Activated naive CD4-positive, alpha-beta T cell treated with anti-CD3 and anti-CD28 coated beads for 36 hours (primary cell): Measurements from ENCODE around the gene NCKAP5. TPM values are rescaled to one million over a fixed set of nuclear protein-coding genes. Genes with fewer than 3 reads are reported as not detected.

Experiments
- CTCF ChIA-PET: fragments of 350-600 bp; sonication (Branson Sonifier 250); formaldehyde crosslinking; loops from one replicate; lab custom pipeline; 2021; ENCODE audit warnings: antibody characterized with exemption; lab: Charles Lee
- DNase-seq: peaks from one replicate; pipeline ENCODE4 v3.0.0-alpha.2; 2020
- H3K27ac Mint-ChIP-seq: one replicate; pipeline ENCODE4 v1.8.0; 2021; ENCODE audit warnings: mild to moderate bottlenecking, mixed read lengths
- H3K27me3 Mint-ChIP-seq: one replicate; pipeline ENCODE4 v1.8.0; 2021; ENCODE audit warnings: low read depth, mixed read lengths
- H3K36me3 Mint-ChIP-seq: one replicate; pipeline ENCODE4 v1.8.0; 2021; ENCODE audit warnings: low read depth, mixed read lengths
- H3K4me1 Mint-ChIP-seq: one replicate; pipeline ENCODE4 v1.8.0; 2021; ENCODE audit warnings: low read depth, mixed read lengths
- H3K4me3 Mint-ChIP-seq: one replicate; pipeline ENCODE4 v1.8.0; 2021; ENCODE audit warnings: mild to moderate bottlenecking, moderate library complexity, mixed read lengths
- H3K9me3 Mint-ChIP-seq: one replicate; pipeline ENCODE4 v1.8.0; 2021; ENCODE audit warnings: mixed read lengths
- intact Hi-C: fragments of 100-400 bp; cut with micrococcal nuclease; formaldehyde crosslinking; loops from one replicate; pipeline ENCODE4 v1.15.1; 2023
- total RNA-seq, 2 experiments: library from RNA; stranded (reverse); gene quantifications; one replicate each; pipeline ENCODE4 v1.2.3, GENCODE V29; 2021

NCKAP5 gene
- total RNA-seq, 2 experiments from 2014 or later: not detected

GRCh38 chr2:133457861-133458260 lies 110.4 kb downstream of the NCKAP5 start:
- H3K9me3 Mint-ChIP-seq: no peaks in the 10 kb centered on the region
- no peak overlapping the region for H3K4me3 Mint-ChIP-seq
- DNase-seq: no peak
- H3K4me1 Mint-ChIP-seq: no peaks in the 10 kb centered on the region
- no peaks in the 10 kb centered on the region for H3K27me3 Mint-ChIP-seq
- intact Hi-C loops: no loop called here
- no peaks in the 10 kb centered on the region for H3K36me3 Mint-ChIP-seq
- CTCF ChIA-PET: no interaction called here
- no peak overlapping the region for H3K27ac Mint-ChIP-seq

- Mint-ChIP-seq H3K4me3 (no peak overlapping the region), H3K4me1 (no peaks in the 10 kb centered on the region), H3K27ac (no peak overlapping the region), H3K27me3 (no peaks in the 10 kb centered on the region), H3K9me3 (no peaks in the 10 kb centered on the region), H3K36me3 (no peaks in the 10 kb centered on the region)
- DNase-seq: no peak
- CTCF ChIA-PET: no interaction called here
- intact Hi-C loops: no loop called here
Observed at GRCh38 chr2:133456971-133457370, 111.3 kb downstream of the NCKAP5 start.

GRCh38 chr2:133456156-133456555 lies 112.1 kb downstream of the NCKAP5 start:
- DNase-seq: no peak
- H3K27me3 Mint-ChIP-seq: no peaks in the 10 kb centered on the region
- no peaks in the 10 kb centered on the region for H3K36me3 Mint-ChIP-seq
- CTCF ChIA-PET: interaction anchor here (0.7 kb wide), 1 partner anchor 62 kb away, joined by 4 read pairs; no protein-coding TSS in a partner anchor
- no peaks in the 10 kb centered on the region for H3K4me1 Mint-ChIP-seq
- no peaks in the 10 kb centered on the region for H3K9me3 Mint-ChIP-seq
- intact Hi-C loops: no loop called here
- no peak overlapping the region for H3K4me3 Mint-ChIP-seq
- H3K27ac Mint-ChIP-seq: no peak overlapping the region

- Mint-ChIP-seq H3K9me3 (no peaks in the 10 kb centered on the region), H3K27ac (no peak overlapping the region), H3K4me1 (no peaks in the 10 kb centered on the region), H3K4me3 (no peak overlapping the region), H3K27me3 (peaks cover 2% of the 10 kb centered on the region), H3K36me3 (no peaks in the 10 kb centered on the region)
- CTCF ChIA-PET: no interaction called here
- no peak for DNase-seq
- intact Hi-C loops: no loop called here
Observed at GRCh38 chr2:133453032-133453431, 115.2 kb downstream of the NCKAP5 start.

- no peak overlapping the region for H3K27ac Mint-ChIP-seq
- no peak for DNase-seq
- no peaks in the 10 kb centered on the region for H3K36me3 Mint-ChIP-seq
- no peak overlapping the region for H3K4me3 Mint-ChIP-seq
- no peaks in the 10 kb centered on the region for H3K4me1 Mint-ChIP-seq
- no peaks in the 10 kb centered on the region for H3K9me3 Mint-ChIP-seq
- intact Hi-C loops: no loop called here
- CTCF ChIA-PET: no interaction called here
- H3K27me3 Mint-ChIP-seq: peaks cover 2% of the 10 kb centered on the region
Observed at GRCh38 chr2:133452583-133452982, 115.7 kb downstream of the NCKAP5 start.

- Mint-ChIP-seq H3K4me1 (no peaks in the 10 kb centered on the region), H3K4me3 (no peak overlapping the region), H3K36me3 (no peaks in the 10 kb centered on the region), H3K27ac (no peak overlapping the region), H3K9me3 (no peaks in the 10 kb centered on the region), H3K27me3 (peaks cover 2% of the 10 kb centered on the region)
- no peak for DNase-seq
- CTCF ChIA-PET: no interaction called here
- intact Hi-C loops: no loop called here
Observed at GRCh38 chr2:133452146-133452545, 116.1 kb downstream of the NCKAP5 start.

GRCh38 chr2:133448195-133448594 lies 120.1 kb downstream of the NCKAP5 start:
- intact Hi-C loops: no loop called here
- CTCF ChIA-PET: no interaction called here
- no peaks in the 10 kb centered on the region for H3K36me3 Mint-ChIP-seq

GRCh38 chr2:133447303-133447702 lies 121.0 kb downstream of the NCKAP5 start:
- H3K4me1 Mint-ChIP-seq: no peaks in the 10 kb centered on the region
- DNase-seq: no peak
- H3K4me3 Mint-ChIP-seq: no peak overlapping the region
- intact Hi-C loops: no loop called here
- CTCF ChIA-PET: no interaction called here
- H3K27me3 Mint-ChIP-seq: peaks cover 2% of the 10 kb centered on the region
- no peaks in the 10 kb centered on the region for H3K9me3 Mint-ChIP-seq
- no peaks in the 10 kb centered on the region for H3K36me3 Mint-ChIP-seq
- no peak overlapping the region for H3K27ac Mint-ChIP-seq

More at GRCh38 chr2:133448195-133448594, 120.1 kb downstream of the NCKAP5 start:
- DNase-seq: no peak
- H3K4me1 Mint-ChIP-seq: no peaks in the 10 kb centered on the region
- H3K4me3 Mint-ChIP-seq: no peak overlapping the region
- H3K9me3 Mint-ChIP-seq: no peaks in the 10 kb centered on the region
- peaks cover 2% of the 10 kb centered on the region for H3K27me3 Mint-ChIP-seq
- no peak overlapping the region for H3K27ac Mint-ChIP-seq

GRCh38 chr2:133444465-133444864 lies 123.8 kb downstream of the NCKAP5 start:
- intact Hi-C loops: no loop called here
- Mint-ChIP-seq H3K36me3 (no peaks in the 10 kb centered on the region), H3K27me3 (no peaks in the 10 kb centered on the region), H3K4me3 (no peak overlapping the region), H3K27ac (no peak overlapping the region), H3K9me3 (no peaks in the 10 kb centered on the region), H3K4me1 (no peaks in the 10 kb centered on the region)
- no peak for DNase-seq
- CTCF ChIA-PET: no interaction called here

- CTCF ChIA-PET: no interaction called here
- no peak overlapping the region for H3K4me3 Mint-ChIP-seq
- no peaks in the 10 kb centered on the region for H3K36me3 Mint-ChIP-seq
- intact Hi-C loops: no loop called here
- no peaks in the 10 kb centered on the region for H3K9me3 Mint-ChIP-seq
- no peaks in the 10 kb centered on the region for H3K27me3 Mint-ChIP-seq
- DNase-seq: no peak
- H3K4me1 Mint-ChIP-seq: no peaks in the 10 kb centered on the region
- H3K27ac Mint-ChIP-seq: no peak overlapping the region
Observed at GRCh38 chr2:133442393-133442792, 125.9 kb downstream of the NCKAP5 start.

- Mint-ChIP-seq H3K36me3 (no peaks in the 10 kb centered on the region), H3K27me3 (no peaks in the 10 kb centered on the region), H3K9me3 (no peaks in the 10 kb centered on the region), H3K4me1 (no peaks in the 10 kb centered on the region), H3K27ac (no peak overlapping the region), H3K4me3 (no peak overlapping the region)
- CTCF ChIA-PET: no interaction called here
- intact Hi-C loops: no loop called here
- no peak for DNase-seq
Observed at GRCh38 chr2:133439565-133439920, 128.7 kb downstream of the NCKAP5 start.

GRCh38 chr2:133438848-133439564 lies 129.3 kb downstream of the NCKAP5 start:
- H3K27me3 Mint-ChIP-seq: no peaks in the 10 kb centered on the region
- no peak for DNase-seq
- H3K27ac Mint-ChIP-seq: no peak overlapping the region
- intact Hi-C loops: no loop called here
- H3K36me3 Mint-ChIP-seq: no peaks in the 10 kb centered on the region
- H3K4me3 Mint-ChIP-seq: no peak overlapping the region
- H3K4me1 Mint-ChIP-seq: no peaks in the 10 kb centered on the region
- H3K9me3 Mint-ChIP-seq: no peaks in the 10 kb centered on the region
- CTCF ChIA-PET: no interaction called here

- CTCF ChIA-PET: no interaction called here
Observed at GRCh38 chr2:133438026-133438425, 130.2 kb downstream of the NCKAP5 start.

More at GRCh38 chr2:133438026-133438425, 130.2 kb downstream of the NCKAP5 start:
- DNase-seq: no peak
- Mint-ChIP-seq H3K27me3 (no peaks in the 10 kb centered on the region), H3K36me3 (no peaks in the 10 kb centered on the region), H3K4me1 (no peaks in the 10 kb centered on the region), H3K4me3 (no peak overlapping the region), H3K27ac (no peak overlapping the region), H3K9me3 (no peaks in the 10 kb centered on the region)
- intact Hi-C loops: no loop called here
